GM23338 (cell line): ENCODE measurements around the gene CD80. TPM values are rescaled to one million over a fixed set of nuclear protein-coding genes. Genes with fewer than 3 reads are reported as not detected.
"Not testable (repeated sequence)": the region's sequence is repeated elsewhere in the genome, so short reads cannot be mapped to it uniquely, and the experiment has no call there.

Source experiments
- ATAC-seq: fragments of 200-7000 bp; cut with Tn5 transposase; 3 replicates; pipeline ENCODE4 v1.9.1; 2020
- DNase-seq: peaks from one replicate; pipeline ENCODE4 v3.0.0-alpha.2; 2015; ENCODE audit warnings: low spot score
- H2AFZ ChIP-seq: fragments of 200-600 bp; sonication (generic); 2 replicates; pipeline ENCODE4 v1.8.0; 2016; ENCODE audit warnings: antibody characterized with exemption, mild to moderate bottlenecking, moderate library complexity
- H3F3A ChIP-seq: fragments of 200-600 bp; sonication (generic); replicated peaks from 2 replicates; pipeline ENCODE4 v1.8.0; 2017; ENCODE audit warnings: antibody characterized with exemption, mixed run types, low read depth
- H3K27ac ChIP-seq: fragments of 200-600 bp; sonication (generic); 2 replicates; pipeline ENCODE4 v1.6.1; 2016; ENCODE audit warnings: low read depth
- H3K27me3 ChIP-seq: fragments of 200-600 bp; sonication (generic); 2 replicates; pipeline ENCODE4 v1.8.0; 2016; ENCODE audit warnings: mild to moderate bottlenecking, mixed run types, moderate library complexity; ENCODE audit not compliant: insufficient read depth
- H3K36me3 ChIP-seq: fragments of 200-600 bp; sonication (generic); 2 replicates; pipeline ENCODE4 v1.8.0; 2016; ENCODE audit warnings: mild to moderate bottlenecking; ENCODE audit not compliant: insufficient read depth
- H3K4me1 ChIP-seq: fragments of 200-600 bp; sonication (generic); 2 replicates; pipeline ENCODE4 v1.8.0; 2016; ENCODE audit warnings: mild to moderate bottlenecking, moderate library complexity; ENCODE audit not compliant: insufficient read depth
- H3K4me2 ChIP-seq: fragments of 200-600 bp; sonication (generic); 2 replicates; pipeline ENCODE4 v1.7.1; 2017; ENCODE audit warnings: mixed run types
- H3K4me3 ChIP-seq: fragments of 200-600 bp; sonication (generic); 2 replicates; pipeline ENCODE4 v1.6.1; 2016; ENCODE audit warnings: mixed run types
- H3K79me2 ChIP-seq: fragments of 200-600 bp; sonication (generic); replicated peaks from 2 replicates; pipeline ENCODE4 v1.8.0; 2017; ENCODE audit warnings: mild to moderate bottlenecking; ENCODE audit not compliant: insufficient read depth
- H3K9me2 ChIP-seq: fragments of 200-600 bp; sonication (generic); 2 replicates; pipeline ENCODE4 v1.8.0; 2017; ENCODE audit not compliant: insufficient read depth
- H4K20me1 ChIP-seq: fragments of 200-600 bp; sonication (generic); replicated peaks from 2 replicates; pipeline ENCODE4 v1.8.0; 2017; ENCODE audit warnings: mild to moderate bottlenecking; ENCODE audit not compliant: insufficient read depth
- H3K27ac Mint-ChIP-seq: 2 replicates; pipeline ENCODE4 v1.8.0; 2020; ENCODE audit warnings: inconsistent platforms, mild to moderate bottlenecking, moderate library complexity, mixed read lengths
- H3K27me3 Mint-ChIP-seq: 3 replicates; pipeline ENCODE4 v1.8.0; 2022; ENCODE audit warnings: low read depth, mild to moderate bottlenecking, moderate library complexity, mixed read lengths, inconsistent platforms; ENCODE audit not compliant: insufficient read depth, poor library complexity
- H3K36me3 Mint-ChIP-seq: 3 replicates; pipeline ENCODE4 v1.8.0; 2021; ENCODE audit warnings: low read depth, mild to moderate bottlenecking, inconsistent platforms, moderate library complexity, mixed read lengths
- H3K4me1 Mint-ChIP-seq: 3 replicates; pipeline ENCODE4 v1.8.0; 2020; ENCODE audit warnings: mild to moderate bottlenecking, inconsistent platforms, mixed read lengths
- H3K4me3 Mint-ChIP-seq: 3 replicates; pipeline ENCODE4 v1.8.0; 2021; ENCODE audit warnings: moderate library complexity, mild to moderate bottlenecking, inconsistent platforms, mixed read lengths
- H3K9me3 Mint-ChIP-seq: 3 replicates; pipeline ENCODE4 v1.8.0; 2020; ENCODE audit warnings: moderate library complexity, mild to moderate bottlenecking, inconsistent platforms, mixed read lengths
- POLR2AphosphoS5 ChIP-seq: IDR thresholded peaks from 2 replicates; pipeline ENCODE4 v1.6.1; 2016; ENCODE audit warnings: antibody characterized with exemption, low read depth
- STAT1 ChIP-seq: IDR thresholded peaks from one replicate; pipeline ENCODE4 v1.6.1; 2016; ENCODE audit warnings: antibody characterized with exemption; ENCODE audit not compliant: unreplicated experiment
- polyA plus RNA-seq: library from polyadenylated mRNA; unstranded; fragments of >200 nt; fragmentation: Nextera tagmentation; extraction: Ambion mirVana; gene quantifications from 2 replicates; pipeline ENCODE4 v1.2.1, GENCODE V29; 2016
- total RNA-seq: library from RNA; depleted of rRNA; stranded (reverse); fragments of >200 nt; shearing (Covaris generic); gene quantifications from 2 replicates; pipeline ENCODE4 v1.2.3, GENCODE V29; 2014
- TF ChIP-seq, protein P1 (sequence below): fragments of 250-450 bp; sonication (Bioruptor Pico); IDR thresholded peaks from 2 replicates; pipeline ENCODE4 v1.5.0; 2020; ENCODE audit warnings: mild to moderate bottlenecking, moderate library complexity
- TF ChIP-seq, protein P2 (sequence below): IDR thresholded peaks from 2 replicates; pipeline ENCODE4 v1.6.1; 2016; ENCODE audit warnings: antibody characterized with exemption

CD80 gene
- total and polyA plus RNA-seq, 2 experiments from 2014 or later, result not detected

DNA sequence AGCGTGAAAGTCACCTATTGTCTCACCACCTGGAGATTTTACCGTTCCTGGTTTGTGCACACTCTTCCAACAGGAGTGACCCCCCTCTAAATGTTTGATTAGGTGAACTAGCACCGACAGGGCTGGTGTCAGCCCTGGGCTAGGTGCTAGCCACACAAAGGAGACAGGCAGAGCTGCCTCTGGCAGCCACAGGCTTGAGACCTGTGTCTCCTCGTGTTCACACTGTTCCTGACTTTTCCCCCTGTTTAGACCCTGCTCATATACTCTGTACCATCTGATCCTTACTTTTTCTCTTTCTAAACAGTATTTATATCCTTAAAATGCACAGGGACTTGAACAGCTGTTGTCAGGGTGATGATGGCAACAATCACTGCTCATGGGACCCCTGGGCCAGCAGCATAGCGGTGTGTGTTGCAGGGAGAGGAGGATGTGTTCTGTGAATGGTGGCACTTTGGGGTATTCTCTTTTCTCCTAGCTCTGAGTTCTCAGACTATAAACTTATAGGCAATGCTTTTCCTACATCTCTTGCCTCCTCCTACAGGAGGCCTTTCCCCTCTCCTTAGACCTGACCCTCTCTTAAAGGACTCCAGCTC is 5.5 kb downstream of the CD80 start (continued):
- TF ChIP-seq, protein P1, sequence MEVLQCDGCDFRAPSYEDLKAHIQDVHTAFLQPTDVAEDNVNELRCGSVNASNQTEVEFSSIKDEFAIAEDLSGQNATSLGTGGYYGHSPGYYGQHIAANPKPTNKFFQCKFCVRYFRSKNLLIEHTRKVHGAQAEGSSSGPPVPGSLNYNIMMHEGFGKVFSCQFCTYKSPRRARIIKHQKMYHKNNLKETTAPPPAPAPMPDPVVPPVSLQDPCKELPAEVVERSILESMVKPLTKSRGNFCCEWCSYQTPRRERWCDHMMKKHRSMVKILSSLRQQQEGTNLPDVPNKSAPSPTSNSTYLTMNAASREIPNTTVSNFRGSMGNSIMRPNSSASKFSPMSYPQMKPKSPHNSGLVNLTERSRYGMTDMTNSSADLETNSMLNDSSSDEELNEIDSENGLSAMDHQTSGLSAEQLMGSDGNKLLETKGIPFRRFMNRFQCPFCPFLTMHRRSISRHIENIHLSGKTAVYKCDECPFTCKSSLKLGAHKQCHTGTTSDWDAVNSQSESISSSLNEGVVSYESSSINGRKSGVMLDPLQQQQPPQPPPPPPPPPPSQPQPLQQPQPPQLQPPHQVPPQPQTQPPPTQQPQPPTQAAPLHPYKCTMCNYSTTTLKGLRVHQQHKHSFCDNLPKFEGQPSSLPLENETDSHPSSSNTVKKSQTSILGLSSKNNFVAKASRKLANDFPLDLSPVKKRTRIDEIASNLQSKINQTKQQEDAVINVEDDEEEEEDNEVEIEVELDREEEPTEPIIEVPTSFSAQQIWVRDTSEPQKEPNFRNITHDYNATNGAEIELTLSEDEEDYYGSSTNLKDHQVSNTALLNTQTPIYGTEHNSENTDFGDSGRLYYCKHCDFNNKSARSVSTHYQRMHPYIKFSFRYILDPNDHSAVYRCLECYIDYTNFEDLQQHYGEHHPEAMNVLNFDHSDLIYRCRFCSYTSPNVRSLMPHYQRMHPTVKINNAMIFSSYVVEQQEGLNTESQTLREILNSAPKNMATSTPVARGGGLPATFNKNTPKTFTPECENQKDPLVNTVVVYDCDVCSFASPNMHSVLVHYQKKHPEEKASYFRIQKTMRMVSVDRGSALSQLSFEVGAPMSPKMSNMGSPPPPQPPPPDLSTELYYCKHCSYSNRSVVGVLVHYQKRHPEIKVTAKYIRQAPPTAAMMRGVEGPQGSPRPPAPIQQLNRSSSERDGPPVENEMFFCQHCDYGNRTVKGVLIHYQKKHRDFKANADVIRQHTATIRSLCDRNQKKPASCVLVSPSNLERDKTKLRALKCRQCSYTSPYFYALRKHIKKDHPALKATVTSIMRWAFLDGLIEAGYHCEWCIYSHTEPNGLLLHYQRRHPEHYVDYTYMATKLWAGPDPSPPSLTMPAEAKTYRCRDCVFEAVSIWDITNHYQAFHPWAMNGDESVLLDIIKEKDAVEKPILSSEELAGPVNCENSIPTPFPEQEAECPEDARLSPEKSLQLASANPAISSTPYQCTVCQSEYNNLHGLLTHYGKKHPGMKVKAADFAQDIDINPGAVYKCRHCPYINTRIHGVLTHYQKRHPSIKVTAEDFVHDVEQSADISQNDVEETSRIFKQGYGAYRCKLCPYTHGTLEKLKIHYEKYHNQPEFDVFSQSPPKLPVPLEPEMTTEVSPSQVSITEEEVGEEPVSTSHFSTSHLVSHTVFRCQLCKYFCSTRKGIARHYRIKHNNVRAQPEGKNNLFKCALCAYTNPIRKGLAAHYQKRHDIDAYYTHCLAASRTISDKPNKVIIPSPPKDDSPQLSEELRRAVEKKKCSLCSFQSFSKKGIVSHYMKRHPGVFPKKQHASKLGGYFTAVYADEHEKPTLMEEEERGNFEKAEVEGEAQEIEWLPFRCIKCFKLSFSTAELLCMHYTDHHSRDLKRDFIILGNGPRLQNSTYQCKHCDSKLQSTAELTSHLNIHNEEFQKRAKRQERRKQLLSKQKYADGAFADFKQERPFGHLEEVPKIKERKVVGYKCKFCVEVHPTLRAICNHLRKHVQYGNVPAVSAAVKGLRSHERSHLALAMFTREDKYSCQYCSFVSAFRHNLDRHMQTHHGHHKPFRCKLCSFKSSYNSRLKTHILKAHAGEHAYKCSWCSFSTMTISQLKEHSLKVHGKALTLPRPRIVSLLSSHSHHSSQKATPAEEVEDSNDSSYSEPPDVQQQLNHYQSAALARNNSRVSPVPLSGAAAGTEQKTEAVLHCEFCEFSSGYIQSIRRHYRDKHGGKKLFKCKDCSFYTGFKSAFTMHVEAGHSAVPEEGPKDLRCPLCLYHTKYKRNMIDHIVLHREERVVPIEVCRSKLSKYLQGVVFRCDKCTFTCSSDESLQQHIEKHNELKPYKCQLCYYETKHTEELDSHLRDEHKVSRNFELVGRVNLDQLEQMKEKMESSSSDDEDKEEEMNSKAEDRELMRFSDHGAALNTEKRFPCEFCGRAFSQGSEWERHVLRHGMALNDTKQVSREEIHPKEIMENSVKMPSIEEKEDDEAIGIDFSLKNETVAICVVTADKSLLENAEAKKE (CRISPR knock-in tag), result no peak
- TF ChIP-seq POLR2AphosphoS5 (no peak), STAT1 (no peak)
- TF ChIP-seq, protein P2, sequence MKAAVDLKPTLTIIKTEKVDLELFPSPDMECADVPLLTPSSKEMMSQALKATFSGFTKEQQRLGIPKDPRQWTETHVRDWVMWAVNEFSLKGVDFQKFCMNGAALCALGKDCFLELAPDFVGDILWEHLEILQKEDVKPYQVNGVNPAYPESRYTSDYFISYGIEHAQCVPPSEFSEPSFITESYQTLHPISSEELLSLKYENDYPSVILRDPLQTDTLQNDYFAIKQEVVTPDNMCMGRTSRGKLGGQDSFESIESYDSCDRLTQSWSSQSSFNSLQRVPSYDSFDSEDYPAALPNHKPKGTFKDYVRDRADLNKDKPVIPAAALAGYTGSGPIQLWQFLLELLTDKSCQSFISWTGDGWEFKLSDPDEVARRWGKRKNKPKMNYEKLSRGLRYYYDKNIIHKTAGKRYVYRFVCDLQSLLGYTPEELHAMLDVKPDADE, result no peak

DNA sequence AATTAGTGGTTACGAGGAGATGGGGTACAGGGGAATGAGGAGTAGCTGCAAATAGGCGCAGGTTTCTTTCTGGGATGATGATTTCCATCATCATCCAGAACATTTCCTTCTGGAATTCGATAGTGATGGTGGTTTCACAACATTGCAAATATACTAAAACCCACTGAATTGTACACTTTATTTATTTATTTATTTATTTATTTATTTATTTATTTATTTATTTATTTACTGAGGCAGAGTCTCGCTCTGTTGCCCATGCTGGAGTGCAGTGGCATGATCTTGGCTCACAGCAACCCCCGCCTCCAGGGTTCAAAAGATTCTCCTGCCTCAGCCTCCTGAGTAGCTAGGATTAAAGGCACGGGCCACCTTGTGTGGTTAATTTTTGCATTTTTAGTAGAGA is 6.5 kb downstream of the CD80 start:
- not testable (repeated sequence) for H3K36me3 ChIP-seq, H3K4me1 Mint-ChIP-seq, H3K4me3 Mint-ChIP-seq, H3K27ac Mint-ChIP-seq, H3K27me3 ChIP-seq, H3K4me2 ChIP-seq, DNase-seq, H3K36me3 Mint-ChIP-seq, H2AFZ ChIP-seq, H3K79me2 ChIP-seq, H3K9me3 Mint-ChIP-seq, H3F3A ChIP-seq, H3K4me1 ChIP-seq, H3K27ac ChIP-seq, H3K9me2 ChIP-seq, H3K4me3 ChIP-seq, H4K20me1 ChIP-seq, H3K27me3 Mint-ChIP-seq, ATAC-seq
